ENCODE measurements around the gene CHRNA4. TPM values are rescaled to one million over a fixed set of nuclear protein-coding genes. Genes with fewer than 3 reads are reported as not detected.

The CHRNA4 gene
- total and polyA plus RNA-seq, 2 donors = under 0.01 to 0.14 TPM

GRCh38 chr20:63355781-63356295, 5.3 kb downstream of the CHRNA4 start:
- peaks cover 14 to 30% of the 10 kb centered on the region in 2 donors for H3K27me3 ChIP-seq (ENCODE audit: control insufficient read depth in 2 of 2, insufficient read depth in 1 of 2, low read length in 1 of 2)
- no peaks in the 10 kb centered on the region for H3K36me3 ChIP-seq (ENCODE audit: control insufficient read depth in 2 of 2, insufficient read depth in 2 of 2, low read length in 1 of 2)
- H3K4me3 ChIP-seq (ENCODE audit: low read length in 2 of 2) = no peak overlapping the region
- peaks cover under 1 to 10% of the 10 kb centered on the region in 2 donors for H3K9me3 ChIP-seq (ENCODE audit: control insufficient read depth in 2 of 2, insufficient read depth in 1 of 2, low read length in 1 of 2)
- DNase-seq (ENCODE audit: low read depth in 6 of 9, low spot score in 9 of 9) = no peak
- no peak overlapping the region for H3K27ac ChIP-seq (ENCODE audit: low read depth in 1 of 2, low read length in 1 of 2)
- WGBS = 91% methylated on average over 11 of the region's 11 CpGs
- H3K4me1 ChIP-seq (ENCODE audit: control insufficient read depth in 2 of 2, insufficient read depth in 2 of 2, low read length in 2 of 2) = no peaks in the 10 kb centered on the region

GRCh38 chr20:63354636-63355350, 6.4 kb downstream of the CHRNA4 start:
- 93% methylated on average over 25 of the region's 25 CpGs for WGBS
- Histone ChIP-seq H3K9me3 (ENCODE audit: control insufficient read depth in 2 of 2, insufficient read depth in 1 of 2, low read length in 1 of 2) (peaks cover 2 to 19% of the 10 kb centered on the region in 2 donors), H3K27ac (ENCODE audit: low read depth in 1 of 2, low read length in 1 of 2) (no peak overlapping the region), H3K27me3 (ENCODE audit: control insufficient read depth in 2 of 2, insufficient read depth in 1 of 2, low read length in 1 of 2) (peaks cover 3 to 20% of the 10 kb centered on the region in 2 donors), H3K4me1 (ENCODE audit: control insufficient read depth in 2 of 2, insufficient read depth in 2 of 2, low read length in 2 of 2) (no peaks in the 10 kb centered on the region), H3K36me3 (ENCODE audit: control insufficient read depth in 2 of 2, insufficient read depth in 2 of 2, low read length in 1 of 2) (no peaks in the 10 kb centered on the region), H3K4me3 (ENCODE audit: low read length in 2 of 2) (no peak overlapping the region)
- DNase-seq (ENCODE audit: low read depth in 6 of 9, low spot score in 9 of 9) = no peak

GRCh38 chr20:63352811-63353221, 8.3 kb downstream of the CHRNA4 start:
- no peak for DNase-seq (ENCODE audit: low read depth in 6 of 9, low spot score in 9 of 9)
- no peak overlapping the region for H3K27ac ChIP-seq (ENCODE audit: low read depth in 1 of 2, low read length in 1 of 2)
- peaks cover 2 to 19% of the 10 kb centered on the region in 2 donors for H3K9me3 ChIP-seq (ENCODE audit: control insufficient read depth in 2 of 2, insufficient read depth in 1 of 2, low read length in 1 of 2)
- 59% methylated on average over 12 of the region's 12 CpGs for WGBS
- no peaks in the 10 kb centered on the region for H3K36me3 ChIP-seq (ENCODE audit: control insufficient read depth in 2 of 2, insufficient read depth in 2 of 2, low read length in 1 of 2)
- peaks cover 0 to 7% of the 10 kb centered on the region in 2 donors for H3K27me3 ChIP-seq (ENCODE audit: control insufficient read depth in 2 of 2, insufficient read depth in 1 of 2, low read length in 1 of 2)
- no peak overlapping the region for H3K4me3 ChIP-seq (ENCODE audit: low read length in 2 of 2)
- no peaks in the 10 kb centered on the region for H3K4me1 ChIP-seq (ENCODE audit: control insufficient read depth in 2 of 2, insufficient read depth in 2 of 2, low read length in 2 of 2)

GRCh38 chr20:63351811-63352591, 9.1 kb downstream of the CHRNA4 start:
- Histone ChIP-seq H3K36me3 (ENCODE audit: control insufficient read depth in 2 of 2, insufficient read depth in 2 of 2, low read length in 1 of 2) (no peaks in the 10 kb centered on the region), H3K27me3 (ENCODE audit: control insufficient read depth in 2 of 2, insufficient read depth in 1 of 2, low read length in 1 of 2) (peaks cover 0 to 7% of the 10 kb centered on the region in 2 donors), H3K4me3 (ENCODE audit: low read length in 2 of 2) (no peak overlapping the region), H3K27ac (ENCODE audit: low read depth in 1 of 2, low read length in 1 of 2) (no peak overlapping the region), H3K9me3 (ENCODE audit: control insufficient read depth in 2 of 2, insufficient read depth in 1 of 2, low read length in 1 of 2) (peaks cover 2 to 19% of the 10 kb centered on the region in 2 donors), H3K4me1 (ENCODE audit: control insufficient read depth in 2 of 2, insufficient read depth in 2 of 2, low read length in 2 of 2) (no peaks in the 10 kb centered on the region)
- no peak for DNase-seq (ENCODE audit: low read depth in 6 of 9, low spot score in 9 of 9)
- 47% methylated on average over 28 of the region's 28 CpGs for WGBS

GRCh38 chr20:63351326-63351700, 9.8 kb downstream of the CHRNA4 start:
- WGBS = 91% methylated on average over 12 of the region's 12 CpGs
- H3K27ac ChIP-seq (ENCODE audit: low read depth in 1 of 2, low read length in 1 of 2) = no peak overlapping the region
- H3K9me3 ChIP-seq (ENCODE audit: control insufficient read depth in 2 of 2, insufficient read depth in 1 of 2, low read length in 1 of 2) = peaks cover 2 to 19% of the 10 kb centered on the region in 2 donors
- no peak overlapping the region for H3K4me3 ChIP-seq (ENCODE audit: low read length in 2 of 2)
- H3K4me1 ChIP-seq (ENCODE audit: control insufficient read depth in 2 of 2, insufficient read depth in 2 of 2, low read length in 2 of 2) = no peaks in the 10 kb centered on the region
- no peaks in the 10 kb centered on the region for H3K36me3 ChIP-seq (ENCODE audit: control insufficient read depth in 2 of 2, insufficient read depth in 2 of 2, low read length in 1 of 2)
- peaks cover 0 to 7% of the 10 kb centered on the region in 2 donors for H3K27me3 ChIP-seq (ENCODE audit: control insufficient read depth in 2 of 2, insufficient read depth in 1 of 2, low read length in 1 of 2)
- no peak for DNase-seq (ENCODE audit: low read depth in 6 of 9, low spot score in 9 of 9)

- no peak overlapping the region for H3K27ac ChIP-seq (ENCODE audit: low read depth in 1 of 2, low read length in 1 of 2)
- 95% methylated on average over 46 of the region's 46 CpGs for WGBS
- no peak for DNase-seq (ENCODE audit: low read depth in 6 of 9, low spot score in 9 of 9)
- no peaks in the 10 kb centered on the region for H3K4me1 ChIP-seq (ENCODE audit: control insufficient read depth in 2 of 2, insufficient read depth in 2 of 2, low read length in 2 of 2)
- no peaks in the 10 kb centered on the region for H3K36me3 ChIP-seq (ENCODE audit: control insufficient read depth in 2 of 2, insufficient read depth in 2 of 2, low read length in 1 of 2)
- H3K4me3 ChIP-seq (ENCODE audit: low read length in 2 of 2) = no peak overlapping the region
- peaks cover 2 to 19% of the 10 kb centered on the region in 2 donors for H3K9me3 ChIP-seq (ENCODE audit: control insufficient read depth in 2 of 2, insufficient read depth in 1 of 2, low read length in 1 of 2)
- peaks cover 0 to 7% of the 10 kb centered on the region in 2 donors for H3K27me3 ChIP-seq (ENCODE audit: control insufficient read depth in 2 of 2, insufficient read depth in 1 of 2, low read length in 1 of 2)
Observed at GRCh38 chr20:63350597-63351325, 10.4 kb downstream of the CHRNA4 start.

GRCh38 chr20:63350196-63350595, 11.0 kb downstream of the CHRNA4 start:
- WGBS = 97% methylated on average over 33 of the region's 33 CpGs
- DNase-seq (ENCODE audit: low read depth in 6 of 9, low spot score in 9 of 9) = no peak
- H3K27me3 ChIP-seq (ENCODE audit: control insufficient read depth in 2 of 2, insufficient read depth in 1 of 2, low read length in 1 of 2) = peaks cover 0 to 7% of the 10 kb centered on the region in 2 donors
- H3K4me1 ChIP-seq (ENCODE audit: control insufficient read depth in 2 of 2, insufficient read depth in 2 of 2, low read length in 2 of 2) = no peaks in the 10 kb centered on the region
- peaks cover 2 to 19% of the 10 kb centered on the region in 2 donors for H3K9me3 ChIP-seq (ENCODE audit: control insufficient read depth in 2 of 2, insufficient read depth in 1 of 2, low read length in 1 of 2)
- no peak overlapping the region for H3K27ac ChIP-seq (ENCODE audit: low read depth in 1 of 2, low read length in 1 of 2)
- no peak overlapping the region for H3K4me3 ChIP-seq (ENCODE audit: low read length in 2 of 2)
- no peaks in the 10 kb centered on the region for H3K36me3 ChIP-seq (ENCODE audit: control insufficient read depth in 2 of 2, insufficient read depth in 2 of 2, low read length in 1 of 2)

GRCh38 chr20:63349516-63349895, 11.6 kb downstream of the CHRNA4 start:
- Histone ChIP-seq H3K36me3 (ENCODE audit: control insufficient read depth in 2 of 2, insufficient read depth in 2 of 2, low read length in 1 of 2) (no peaks in the 10 kb centered on the region), H3K9me3 (ENCODE audit: control insufficient read depth in 2 of 2, insufficient read depth in 1 of 2, low read length in 1 of 2) (peaks cover 2 to 19% of the 10 kb centered on the region in 2 donors), H3K4me1 (ENCODE audit: control insufficient read depth in 2 of 2, insufficient read depth in 2 of 2, low read length in 2 of 2) (no peaks in the 10 kb centered on the region), H3K27ac (ENCODE audit: low read depth in 1 of 2, low read length in 1 of 2) (no peak overlapping the region), H3K27me3 (ENCODE audit: control insufficient read depth in 2 of 2, insufficient read depth in 1 of 2, low read length in 1 of 2) (peaks cover 0 to 7% of the 10 kb centered on the region in 2 donors), H3K4me3 (ENCODE audit: low read length in 2 of 2) (no peak overlapping the region)
- WGBS = 94% methylated on average over 29 of the region's 29 CpGs
- DNase-seq (ENCODE audit: low read depth in 6 of 9, low spot score in 9 of 9) = no peak
